CMK (cell line): ENCODE results near the gene MTHFS.

Source experiments
- DNase-seq: peaks from one replicate; pipeline ENCODE4 v3.0.0-alpha.2; 2010; ENCODE audit warnings: low read depth

MTHFS gene

DNA sequence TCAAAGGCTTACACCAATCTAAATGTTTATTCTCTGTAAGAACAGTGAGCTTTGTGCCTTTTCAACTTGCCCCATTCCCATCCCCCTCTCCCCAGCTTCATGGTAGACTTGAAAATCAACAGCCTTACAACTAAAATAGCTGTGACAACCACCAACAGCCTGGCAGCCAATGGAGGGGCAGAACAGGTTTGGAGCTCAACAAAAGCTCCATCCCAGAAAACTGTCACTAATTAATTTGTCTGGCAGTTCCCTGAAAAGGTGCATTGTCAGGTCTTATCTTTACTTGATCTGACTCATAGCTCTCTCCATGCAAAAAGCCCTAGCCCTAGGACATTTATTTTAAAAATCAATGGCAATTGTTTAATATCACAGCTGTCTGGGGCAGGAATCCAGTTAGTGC lies 22.6 kb downstream of the MTHFS start:
- DNase-seq = no peak

DNA sequence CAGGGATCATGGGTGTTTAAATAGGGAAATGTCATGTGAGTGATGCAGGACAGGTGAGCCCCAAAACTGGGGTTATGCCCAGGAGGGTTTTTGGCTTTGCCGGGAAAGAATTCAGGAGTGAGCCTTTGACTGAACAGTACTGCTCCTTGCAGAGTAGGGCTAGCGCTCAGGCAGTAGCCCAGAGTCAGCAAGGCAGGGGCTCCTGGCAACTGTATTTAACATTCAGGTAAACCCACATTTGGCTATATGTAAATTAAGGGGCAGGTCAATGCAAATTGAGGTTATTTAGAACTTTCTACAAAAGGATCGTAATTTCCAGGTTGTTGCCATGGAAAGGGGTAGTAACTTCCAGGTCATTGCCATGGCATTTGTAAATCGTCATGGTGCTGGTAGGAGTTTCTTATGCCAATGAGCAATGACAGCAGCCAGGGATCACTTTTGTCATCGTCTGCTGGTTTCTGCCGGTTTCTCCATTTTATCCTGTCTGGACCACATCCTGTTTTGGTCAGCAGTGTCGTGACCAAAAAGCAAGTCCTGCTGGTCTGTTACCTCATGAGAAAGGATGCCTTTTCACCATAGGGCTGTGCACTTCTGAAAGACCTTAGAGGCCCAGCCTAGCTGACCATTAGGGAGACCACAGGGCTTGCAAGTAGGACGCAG lies 24.3 kb downstream of the MTHFS start:
- DNase-seq = no peak

DNA sequence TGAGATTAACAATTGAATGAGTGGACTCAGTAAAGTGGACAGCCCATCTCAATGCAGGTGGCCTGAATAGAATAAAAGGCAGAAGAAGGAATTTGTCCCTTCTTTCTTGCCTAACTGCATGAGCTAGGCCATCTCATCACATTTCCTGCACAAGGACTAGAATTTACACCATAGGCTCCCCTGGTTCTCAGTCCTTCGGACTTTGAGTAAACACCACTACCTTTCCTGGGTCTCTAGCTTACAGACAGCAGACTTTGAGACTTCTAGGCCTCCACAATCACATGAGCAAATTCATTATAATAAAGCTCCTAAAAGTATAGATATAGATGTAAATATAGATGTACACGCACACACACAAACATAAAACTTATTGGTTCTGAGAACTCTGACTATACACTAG lies 28.3 kb downstream of the MTHFS start:
- DNase-seq = no peak

DNA sequence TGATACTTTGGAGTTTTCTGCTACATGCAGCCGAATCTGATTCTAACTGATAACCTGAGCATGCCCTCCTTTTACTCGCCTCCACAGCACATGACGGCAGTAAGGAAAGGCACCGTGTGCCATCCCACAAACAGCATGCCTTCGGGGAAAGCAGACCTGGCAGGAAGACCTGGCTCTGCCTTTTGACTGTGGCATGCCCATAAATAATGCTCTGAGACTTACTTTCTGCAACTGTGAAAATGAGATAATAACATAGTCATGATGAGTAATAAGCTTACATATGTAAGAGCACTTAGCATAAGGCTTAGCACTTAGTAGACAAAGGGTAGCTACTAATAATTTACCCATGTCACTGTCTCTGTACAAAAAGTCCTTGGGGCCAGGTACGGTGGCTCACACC lies 32.9 kb downstream of the MTHFS start:
- no peak for DNase-seq

DNA sequence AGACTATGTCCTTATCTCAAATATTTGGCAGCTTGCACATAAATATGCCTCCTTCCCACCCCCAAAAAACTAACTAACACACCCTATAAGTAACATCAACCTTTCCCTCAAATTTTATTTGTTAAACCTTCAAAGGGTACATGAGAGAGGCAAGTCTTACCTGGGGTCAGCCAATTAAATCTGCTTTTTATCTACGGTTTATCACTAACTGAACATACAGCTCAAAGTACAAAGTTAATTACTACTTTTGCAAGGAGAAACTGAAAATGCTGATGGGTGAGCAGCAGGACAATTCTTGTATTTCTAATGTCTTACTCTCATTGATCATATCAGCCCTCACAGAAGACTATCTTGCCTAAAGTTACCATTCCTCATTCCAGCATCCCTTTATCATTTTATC lies 34.6 kb downstream of the MTHFS start:
- DNase-seq = no peak

DNA sequence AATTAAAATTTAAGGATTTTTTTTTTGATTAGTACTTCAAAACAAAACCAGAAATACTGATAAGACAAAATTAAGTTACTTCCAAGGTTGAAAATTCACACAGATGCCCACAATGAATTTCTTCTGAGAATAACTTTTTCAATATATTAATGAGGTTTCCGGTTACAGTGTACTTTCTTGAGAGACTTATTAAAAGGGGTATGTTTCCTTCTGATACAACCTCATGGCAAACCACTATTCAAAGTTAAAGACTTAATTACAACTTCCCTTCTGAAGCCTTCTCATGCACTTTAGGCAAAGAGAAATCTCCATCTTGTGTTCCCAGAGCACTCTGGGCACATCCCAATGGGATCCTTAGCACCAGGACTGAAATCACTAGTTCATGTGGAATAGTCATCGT lies 36.2 kb downstream of the MTHFS start:
- DNase-seq = no peak

DNA sequence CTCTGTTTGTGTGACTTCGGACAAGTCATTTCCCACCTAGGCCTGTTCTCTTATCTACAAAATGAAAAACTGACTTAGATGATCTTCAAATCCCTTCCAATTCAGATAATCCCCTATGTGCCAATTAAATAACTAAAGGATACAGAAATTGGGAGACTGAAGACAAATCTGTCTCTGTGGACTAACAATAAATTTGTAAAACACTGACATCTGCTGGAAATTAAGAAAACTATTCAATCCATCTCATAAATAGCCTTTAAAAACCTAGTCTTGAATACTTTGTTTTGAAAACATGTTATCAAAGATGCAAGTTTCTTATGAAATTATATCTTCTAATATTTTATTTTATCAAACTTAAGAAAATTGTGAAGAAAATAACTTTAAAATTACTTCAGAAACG lies 38.3 kb downstream of the MTHFS start:
- no peak for DNase-seq

DNA sequence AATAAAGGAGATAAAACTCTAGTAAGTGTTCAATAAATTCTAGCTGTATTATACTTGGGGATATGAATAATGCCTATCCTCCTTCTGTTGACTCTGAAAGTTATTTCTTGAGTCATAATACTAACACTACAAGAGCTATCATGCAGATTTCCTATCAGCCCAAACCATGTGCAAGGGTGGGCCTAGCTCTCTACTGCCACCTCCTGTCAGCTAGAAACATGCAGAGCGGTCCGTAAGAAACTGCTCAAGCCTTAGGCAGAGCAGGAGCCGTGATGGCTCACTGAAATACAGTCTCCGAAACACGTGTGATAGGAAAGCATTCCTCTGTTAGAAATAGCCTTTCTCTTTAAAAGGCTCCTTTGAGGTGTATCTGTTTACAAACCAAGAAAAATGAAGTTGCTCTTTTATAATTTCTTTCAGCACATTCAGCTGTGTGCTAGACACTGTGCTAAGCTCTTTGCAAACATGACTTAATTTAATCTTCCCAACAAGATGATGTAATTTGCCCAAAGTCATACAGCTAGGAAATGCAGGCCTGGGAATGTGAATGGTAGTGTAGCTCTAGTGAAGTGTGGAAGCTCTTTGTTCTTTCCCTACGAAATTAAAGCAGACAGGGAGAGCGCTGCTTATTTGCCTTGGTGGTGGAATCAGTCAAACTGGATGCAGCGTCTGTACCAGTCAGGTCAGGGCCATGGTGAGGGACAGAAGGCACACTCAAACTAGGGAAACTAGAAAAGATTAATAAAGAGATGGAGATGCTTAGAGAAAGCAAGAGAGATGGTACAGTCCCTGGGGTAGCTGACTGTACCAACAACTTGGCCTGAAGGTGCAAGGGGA lies 43.1 kb downstream of the MTHFS start:
- peak; percentile 71 for DNase-seq

DNA sequence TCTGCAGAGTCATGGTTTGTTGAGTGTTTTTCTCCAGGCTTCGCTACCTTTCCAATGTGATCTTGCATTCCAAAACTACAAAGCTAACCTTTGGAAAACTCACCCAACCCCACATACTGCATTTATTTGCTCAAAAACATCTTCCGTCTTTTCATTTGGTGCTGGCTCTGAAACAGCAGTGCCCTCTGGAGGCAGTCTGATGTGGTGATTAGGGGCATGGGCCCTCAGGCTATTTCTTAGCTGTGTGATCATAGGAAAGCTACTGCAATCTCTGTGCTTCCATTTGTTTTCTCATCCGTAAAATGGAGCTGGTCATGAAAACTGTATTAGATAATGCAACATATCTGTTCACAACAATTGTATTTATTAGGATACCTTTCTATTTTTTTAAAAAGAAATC lies 47.0 kb downstream of the MTHFS start:
- no peak for DNase-seq

DNA sequence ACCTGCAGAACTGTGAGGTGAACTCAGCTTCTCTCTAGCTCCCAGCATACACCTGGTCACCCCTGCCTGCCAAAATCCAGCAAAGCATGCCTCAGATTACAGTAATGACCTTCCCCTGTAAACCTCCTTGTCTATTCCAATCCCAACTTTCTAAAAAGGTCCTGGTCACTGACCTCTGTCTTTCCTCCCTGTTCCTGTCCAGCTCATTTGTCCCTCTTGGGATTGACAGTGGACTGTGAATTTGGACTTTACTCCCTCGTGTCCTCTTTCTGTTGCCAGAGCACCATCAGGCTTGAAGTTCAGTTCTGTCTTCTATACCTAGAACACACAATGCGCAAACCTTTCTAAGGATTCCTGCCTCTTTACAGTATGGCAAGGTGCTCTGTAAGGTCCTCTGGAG lies 50.3 kb downstream of the MTHFS start:
- no peak for DNase-seq

DNA sequence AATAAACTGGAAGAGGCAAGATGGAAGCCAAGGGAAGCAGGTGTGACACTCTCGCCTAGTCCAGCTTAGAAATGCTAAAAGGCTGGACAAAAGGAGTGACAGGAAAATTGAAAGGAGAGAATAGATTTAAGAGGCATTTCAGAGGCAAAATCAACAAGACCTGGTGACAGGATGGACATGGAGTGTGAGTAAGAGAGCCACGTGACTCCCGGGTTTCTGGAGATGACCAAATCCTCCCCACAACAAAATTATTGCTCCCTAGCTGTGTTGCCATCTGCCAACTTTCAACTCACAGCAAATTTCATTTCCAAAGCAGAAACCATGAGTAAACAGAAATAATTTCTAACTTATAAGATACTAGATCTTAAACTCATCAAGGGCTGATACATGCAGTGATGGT lies 52.6 kb downstream of the MTHFS start:
- no peak for DNase-seq

DNA sequence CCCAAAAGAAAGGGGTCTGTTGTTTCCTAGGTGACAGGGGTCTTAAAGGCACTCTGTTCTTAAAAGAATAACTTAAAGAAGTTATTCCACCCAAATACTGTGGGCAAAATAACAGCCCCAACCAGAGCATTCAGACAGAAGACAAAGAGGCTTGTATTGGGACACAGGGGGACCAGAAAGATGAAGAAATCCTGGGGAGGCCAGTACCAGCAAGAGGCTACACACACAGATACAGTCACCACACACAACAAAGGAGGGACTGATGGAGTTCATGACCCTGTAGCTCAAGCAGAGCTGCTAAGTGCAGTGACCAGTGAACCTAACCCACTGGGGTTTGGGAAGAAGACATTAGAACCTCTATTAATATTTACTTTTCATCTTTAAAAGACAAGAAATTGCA lies 59.0 kb downstream of the MTHFS start:
- DNase-seq = no peak

DNA sequence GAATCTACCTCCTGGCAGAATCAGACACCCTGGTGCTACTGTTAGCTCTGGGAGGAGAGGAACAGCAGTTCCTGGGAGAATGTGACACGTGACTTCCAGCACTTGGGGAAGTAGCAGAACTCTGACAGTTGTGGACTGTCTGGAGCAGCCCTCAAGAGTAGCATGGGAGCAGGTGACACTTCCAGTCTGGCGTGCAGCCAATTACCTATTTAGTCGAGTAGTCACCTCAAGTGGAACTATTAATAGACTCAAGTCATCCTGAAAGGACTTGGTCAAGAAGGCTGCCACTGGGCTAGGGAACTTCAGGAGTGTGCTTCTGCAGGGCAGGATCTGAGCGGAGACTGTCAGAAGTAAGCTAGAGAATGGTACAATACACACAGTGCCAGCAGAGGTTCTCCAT lies 62.3 kb downstream of the MTHFS start:
- DNase-seq = no peak

DNA sequence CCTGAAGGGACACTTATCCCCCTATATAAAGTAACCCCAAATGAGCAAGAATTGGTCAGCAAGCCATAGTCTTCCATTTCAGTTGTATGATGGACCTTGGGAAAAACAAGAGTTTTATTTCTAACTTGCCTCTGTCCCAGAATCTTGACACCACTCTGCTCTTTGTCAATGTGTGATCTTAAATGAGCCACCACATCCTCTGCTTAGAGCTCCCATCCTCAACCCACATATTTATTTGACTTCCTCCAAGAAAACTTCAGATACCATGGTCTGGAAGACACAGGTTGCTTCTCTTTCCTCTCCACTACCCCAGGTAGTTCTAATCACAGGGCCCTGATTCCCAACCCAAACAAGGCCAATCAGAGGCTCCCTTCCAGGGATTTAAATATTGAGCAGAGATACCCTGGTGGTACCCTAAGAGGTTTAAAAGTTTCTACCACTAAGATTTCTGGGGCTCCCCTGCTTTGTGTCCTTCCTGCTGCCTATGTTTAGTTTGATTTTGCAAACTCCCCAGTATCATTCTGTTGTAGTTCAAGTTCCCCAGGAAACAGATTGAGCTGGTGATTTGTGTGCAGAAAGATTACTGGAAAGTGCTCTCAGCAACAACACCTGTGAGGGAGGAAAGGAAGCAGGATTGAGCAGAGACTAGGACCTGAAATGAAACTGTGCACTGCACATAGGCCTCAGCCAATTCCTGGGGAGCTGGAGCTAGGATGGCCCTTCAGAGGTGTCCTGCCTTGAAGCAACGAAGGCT lies 64.3 kb downstream of the MTHFS start:
- no peak for DNase-seq

DNA sequence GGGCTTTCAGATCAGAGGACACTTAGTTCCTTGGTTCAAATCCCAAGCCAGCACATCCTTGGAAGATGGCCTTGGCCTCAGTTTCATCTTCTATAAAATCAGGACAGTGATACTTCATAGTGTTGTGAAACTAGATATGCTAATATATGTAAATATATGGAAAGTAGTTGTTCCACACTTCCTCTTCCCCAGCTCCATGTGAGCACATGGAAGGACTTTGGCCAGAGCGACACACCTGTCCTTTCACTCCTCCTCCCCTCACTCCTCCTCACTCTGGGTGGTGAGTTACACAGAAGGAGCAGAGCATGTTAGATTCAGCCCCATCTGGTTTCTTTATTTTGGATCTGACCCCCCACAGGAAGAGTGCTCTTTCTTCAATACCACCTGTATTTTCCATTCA lies 65.2 kb downstream of the MTHFS start:
- DNase-seq = no peak

DNA sequence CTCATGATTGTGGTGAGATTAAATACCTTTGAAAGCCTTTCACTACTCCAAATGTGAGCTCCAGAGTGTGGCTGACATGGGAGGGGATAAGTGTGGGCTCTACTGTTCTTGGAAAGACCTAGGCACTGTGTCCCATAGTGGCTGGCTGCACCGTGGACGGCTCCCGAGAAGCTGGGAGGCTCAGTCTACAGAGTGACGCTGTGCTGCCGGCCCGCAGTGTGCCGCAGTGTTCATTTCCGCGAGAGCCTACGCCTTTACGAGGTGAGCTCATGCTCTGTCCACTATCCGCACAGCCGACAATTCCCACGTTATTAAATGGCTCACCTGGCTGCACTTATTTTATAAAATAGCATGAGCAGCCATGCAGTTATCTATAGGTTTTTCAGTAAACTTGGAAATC lies 66.9 kb downstream of the MTHFS start:
- DNase-seq = no peak

DNA sequence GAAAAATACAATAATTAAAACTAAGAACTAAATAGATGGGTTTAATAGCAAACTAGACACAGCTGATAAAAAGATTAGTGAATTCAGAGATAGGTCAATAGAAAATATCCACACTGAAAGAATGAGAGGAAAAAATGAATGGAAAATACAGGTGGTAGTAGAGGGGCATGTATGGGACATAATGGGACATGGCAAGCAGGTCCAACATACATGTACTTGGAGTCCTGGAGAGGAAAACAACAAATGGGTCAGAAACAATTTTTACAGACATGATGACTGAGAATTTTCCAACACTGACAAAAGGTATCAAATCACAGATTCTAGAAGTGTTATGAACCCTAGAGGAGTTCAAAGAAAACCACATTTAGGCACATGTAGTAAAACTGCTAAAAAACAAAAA lies 68.4 kb downstream of the MTHFS start:
- DNase-seq = no peak

DNA sequence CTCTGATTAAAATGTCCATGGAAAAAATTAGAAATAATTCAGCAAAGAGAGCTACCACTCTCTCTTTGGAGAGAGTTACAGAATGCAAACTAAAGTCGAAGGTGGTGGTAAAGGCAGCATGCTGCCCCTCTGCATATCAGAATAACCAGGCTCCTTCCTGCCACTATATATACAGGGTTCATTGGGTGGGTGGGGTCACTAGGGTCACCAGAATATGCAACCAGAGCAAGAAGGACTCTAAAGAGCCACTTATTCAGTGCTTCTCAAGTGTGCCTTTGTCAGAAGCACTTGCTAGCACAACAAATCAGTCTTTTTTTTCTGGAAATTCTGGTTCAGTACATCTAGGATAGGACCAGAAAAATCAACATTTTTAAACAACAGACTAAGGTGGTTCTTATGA lies 70.0 kb downstream of the MTHFS start:
- DNase-seq = no peak

DNA sequence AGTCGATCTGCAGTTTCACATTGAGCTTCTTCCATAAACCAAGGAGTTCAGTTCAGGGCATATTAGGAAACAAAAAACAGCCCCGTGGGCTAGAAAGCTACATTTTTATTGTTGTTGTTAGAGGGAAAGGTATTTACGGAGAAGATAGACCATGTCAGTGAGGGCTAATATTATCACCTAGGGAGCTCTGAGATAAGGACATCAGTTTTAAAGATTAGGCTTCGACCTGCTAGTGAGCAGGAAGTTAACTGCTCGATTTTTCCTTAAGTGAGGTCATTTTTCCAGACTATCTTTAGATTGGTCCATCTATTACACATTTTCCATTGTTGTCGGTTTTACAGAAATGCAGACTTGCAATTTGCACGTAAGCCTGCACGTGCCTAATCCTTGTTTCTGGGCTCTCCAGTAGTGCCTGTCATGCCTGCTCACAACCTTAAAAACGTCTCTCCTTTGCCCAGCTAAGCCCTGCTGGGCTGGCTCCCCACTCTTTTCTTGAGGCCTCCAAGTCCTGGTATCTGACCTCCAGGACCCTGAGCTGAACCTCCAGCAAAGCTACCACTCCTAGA lies 72.6 kb downstream of the MTHFS start:
- DNase-seq = no peak

DNA sequence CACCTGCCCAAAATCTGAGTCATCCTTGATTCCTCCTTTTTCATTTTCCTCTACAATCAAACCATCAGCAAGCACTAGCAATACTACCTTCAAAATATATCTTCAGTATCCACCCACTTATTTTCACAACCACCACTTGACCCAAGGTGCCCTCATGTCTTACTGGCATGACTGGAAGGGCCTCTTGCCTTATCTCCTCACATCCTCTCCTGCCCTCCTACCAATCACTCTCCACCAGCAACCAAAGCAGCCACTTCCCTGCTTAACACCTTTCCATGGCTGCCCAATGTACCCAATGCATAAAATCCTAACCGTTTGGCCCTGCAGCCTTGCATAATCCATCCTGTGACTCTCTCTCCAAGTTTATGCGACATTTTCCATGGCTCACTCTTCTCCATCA lies 76.0 kb downstream of the MTHFS start:
- no peak for DNase-seq

DNA sequence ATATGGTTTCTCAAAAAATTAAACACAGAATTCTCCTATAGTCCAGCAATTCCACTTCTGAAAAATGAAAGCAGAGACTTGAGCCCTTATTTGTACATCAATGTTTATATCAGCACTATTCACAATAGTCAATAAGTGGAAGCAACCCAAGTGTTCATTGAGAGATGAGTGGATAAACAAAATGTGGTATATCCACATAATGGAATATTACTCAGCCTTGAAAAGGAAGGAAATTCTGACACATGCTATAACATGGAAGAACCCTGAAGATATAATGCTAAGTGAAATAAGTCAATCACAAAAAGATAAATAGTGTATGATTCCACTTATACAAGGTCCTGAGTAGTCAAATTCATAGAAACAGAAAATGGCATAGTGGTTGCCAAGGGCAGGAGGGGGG lies 76.6 kb downstream of the MTHFS start:
- no peak for DNase-seq

DNA sequence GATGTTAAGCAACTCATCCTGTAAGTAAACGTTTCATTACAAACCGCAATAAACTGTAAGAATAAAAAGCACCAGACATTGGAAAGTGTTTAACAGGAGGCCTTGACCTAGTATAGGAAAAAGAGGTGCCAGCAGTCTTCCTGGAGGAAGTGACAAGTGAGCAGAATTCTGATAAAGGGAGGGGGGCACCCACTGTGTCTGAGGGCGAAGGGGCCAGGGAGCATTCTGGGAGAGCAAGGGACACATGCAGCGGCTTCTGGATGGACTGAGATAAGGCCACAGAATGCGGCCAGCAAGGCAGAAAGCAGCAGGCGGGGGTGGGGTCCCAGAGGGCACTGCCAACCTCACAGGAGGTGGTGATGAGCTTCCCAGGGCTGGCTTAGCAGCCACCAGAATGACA lies 80.2 kb downstream of the MTHFS start:
- peak; percentile 83 for DNase-seq

DNA sequence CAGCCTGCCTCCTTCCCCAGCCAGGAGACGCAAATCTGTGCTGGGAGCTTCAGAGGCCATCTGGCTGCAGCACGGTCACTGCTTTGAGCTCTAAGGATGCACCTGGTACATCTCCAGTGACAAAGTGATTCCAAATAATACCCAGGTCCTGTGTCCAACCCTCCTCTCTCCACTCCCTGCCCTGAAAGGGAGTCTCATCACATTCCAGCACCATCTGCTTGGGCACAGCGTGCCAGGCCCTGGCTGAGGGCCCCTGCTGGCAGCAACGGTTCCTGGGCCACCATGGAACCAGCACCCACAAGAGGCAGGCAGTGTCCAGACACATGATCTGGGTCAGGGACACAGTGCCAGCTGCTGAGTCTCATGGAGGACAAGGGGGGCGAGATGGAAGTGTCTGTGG lies 81.3 kb downstream of the MTHFS start:
- DNase-seq = no peak
